ENCODE data around the gene FBXO41.

FBXO41 gene

DNA sequence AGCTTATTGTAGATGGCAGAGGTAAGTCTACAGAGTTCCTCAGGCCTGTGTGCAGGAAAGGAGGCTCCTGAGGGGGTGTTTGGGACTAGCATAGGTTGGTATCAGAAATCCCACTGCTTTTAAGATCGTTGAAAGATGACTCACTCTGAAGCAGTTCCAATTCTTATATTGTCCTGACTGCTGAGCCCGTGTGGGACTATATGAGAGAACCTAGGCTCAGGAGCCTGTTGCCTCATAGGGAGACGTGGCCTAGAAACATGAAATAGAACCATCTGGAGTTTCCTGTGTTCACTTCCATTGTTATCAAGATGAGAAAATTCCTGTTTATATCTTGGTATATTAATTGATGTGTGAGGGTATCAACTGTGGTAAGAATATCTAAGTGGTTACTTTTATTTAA is 44.5 kb downstream of the FBXO41 start:
- no peak for DNase-seq

DNA sequence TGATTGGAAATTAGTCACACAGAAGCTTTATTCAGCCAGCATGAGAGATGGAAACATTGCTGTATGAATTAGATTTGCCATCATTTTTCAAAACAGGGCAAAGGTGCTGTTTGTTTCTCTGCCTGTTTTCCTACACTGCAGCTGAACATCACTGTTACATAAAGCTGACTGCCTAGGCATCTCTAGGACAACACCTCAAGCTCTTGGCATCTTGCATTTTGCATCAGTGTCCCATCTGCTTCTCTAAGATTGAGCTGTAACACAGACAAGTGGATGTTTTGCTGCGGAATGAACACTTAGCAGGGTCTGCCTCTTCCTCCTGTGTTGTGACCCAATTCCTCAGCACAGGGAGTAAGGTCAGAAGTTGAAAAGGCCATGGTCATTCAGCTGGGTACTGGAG is 45.3 kb downstream of the FBXO41 start:
- DNase-seq: no peak

DNA sequence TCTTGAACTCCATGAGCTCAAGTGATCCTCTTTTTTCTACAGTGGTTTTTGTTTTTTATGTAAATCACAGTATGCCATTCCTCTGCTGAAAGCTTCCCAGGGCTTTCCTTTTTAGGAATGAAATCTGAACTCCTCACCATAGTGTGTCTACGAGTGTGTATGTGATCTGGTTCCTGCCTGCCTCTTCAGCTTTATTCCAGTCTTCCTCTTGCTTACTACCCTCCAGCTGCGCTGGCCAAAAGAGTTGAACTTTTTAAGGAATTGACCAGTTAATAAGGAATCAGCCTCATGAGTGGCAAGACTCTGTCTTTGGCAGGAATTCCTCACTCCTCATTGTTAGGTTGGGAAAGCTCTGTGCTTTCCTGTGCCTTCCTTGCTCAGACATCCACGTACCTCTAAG is 46.1 kb downstream of the FBXO41 start:
- no peak for DNase-seq

DNA sequence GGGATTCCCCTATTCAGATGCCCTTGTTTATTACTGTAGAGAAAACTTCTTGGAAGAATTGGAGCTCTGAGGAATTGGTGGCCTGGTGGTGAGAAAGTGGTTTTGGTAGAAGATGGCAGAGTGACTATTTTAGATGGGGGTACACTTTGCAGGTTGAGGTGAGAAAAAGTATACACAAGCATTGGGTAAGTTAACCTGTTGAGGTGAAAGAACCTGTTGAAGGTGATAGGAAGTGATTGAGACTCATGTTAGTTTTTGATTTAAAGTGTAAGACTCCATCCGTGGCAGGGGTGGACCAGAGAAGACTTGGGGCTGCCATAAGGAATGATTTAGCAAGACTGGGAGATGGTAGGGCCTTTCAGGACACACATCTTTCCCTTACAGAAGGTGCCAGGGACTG is 47.1 kb downstream of the FBXO41 start:
- no peak for DNase-seq

DNA sequence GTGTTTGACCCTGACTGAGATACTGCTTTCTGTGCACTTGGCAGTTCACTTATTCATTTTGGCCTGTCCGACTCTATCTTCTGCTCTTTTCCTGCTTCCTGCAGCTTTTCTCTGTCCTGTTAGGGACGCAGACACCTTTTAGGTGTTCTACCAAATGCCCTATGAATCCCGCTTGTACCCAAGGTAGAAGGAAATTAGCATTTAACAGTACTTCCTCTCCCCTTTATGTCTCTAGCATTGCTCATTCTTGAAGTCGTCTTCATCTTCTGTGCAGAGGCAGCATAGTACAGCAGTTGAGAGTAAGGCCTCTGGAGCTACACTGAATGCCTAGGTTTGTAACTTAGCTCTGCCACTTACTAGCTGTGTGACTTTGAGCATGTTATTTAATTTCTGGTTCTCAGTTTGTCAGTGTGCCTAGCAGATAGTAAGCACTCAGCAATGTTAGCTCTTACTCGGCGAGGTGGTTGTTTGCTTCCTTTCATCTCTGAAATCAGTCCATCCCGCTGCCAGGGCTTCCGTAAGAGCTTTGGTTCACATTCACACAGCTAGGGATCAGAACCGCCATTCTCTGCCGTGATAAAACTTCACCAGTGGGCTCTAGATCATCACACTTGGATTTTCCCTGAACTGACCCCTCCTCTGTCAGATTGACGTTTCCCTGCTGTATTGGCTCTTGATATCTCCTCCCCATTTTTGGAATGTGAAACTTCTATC is 48.8 kb downstream of the FBXO41 start:
- DNase-seq: no peak

DNA sequence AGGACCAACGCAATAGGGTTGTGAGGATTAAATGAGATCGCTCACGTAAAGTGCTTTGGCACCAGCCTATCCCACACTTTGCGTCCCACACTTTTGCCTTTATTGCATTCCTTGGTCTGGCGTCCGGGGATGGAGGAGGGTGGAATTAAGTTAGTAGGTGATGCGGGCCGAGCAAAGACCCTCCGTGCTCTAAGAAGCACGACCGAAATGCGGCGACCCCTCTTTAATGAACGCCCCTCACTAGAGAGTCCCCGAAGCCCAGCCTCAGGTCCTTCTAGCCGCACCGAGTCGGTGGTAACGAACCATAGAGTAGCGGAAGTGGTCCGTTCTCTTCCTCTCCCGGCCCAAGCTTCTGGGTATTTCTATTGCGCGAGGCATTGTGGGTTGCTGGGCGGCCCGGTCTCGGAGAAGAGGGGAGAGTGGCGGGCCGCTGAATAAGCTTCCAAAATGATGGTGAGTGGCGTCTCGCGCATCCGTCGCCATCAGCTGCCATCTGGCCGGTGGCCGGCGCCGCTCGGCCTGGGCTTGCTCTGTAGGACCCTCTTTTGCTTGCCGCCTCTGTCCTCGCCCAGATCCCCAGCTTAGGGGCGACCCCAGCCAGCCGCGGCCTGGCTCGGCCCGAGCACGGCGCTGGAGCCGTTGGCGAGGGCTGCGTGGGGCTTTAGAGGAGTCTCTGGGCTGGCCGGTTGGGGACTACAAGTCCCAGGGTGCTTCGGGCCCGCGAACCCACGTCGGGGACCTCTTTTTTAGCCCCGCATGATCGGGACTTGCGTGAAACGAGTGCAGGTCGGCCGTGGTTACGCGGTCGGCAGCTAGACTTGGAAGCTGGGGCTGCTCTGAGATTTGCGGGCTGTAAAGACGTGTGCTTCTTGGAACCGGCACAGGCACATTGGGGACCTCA is 50.1 kb downstream of the FBXO41 start, which contains the start of gene CCT7:
TSS of gene CCT7 (plus strand) at position 377 of the 901 bp plus-strand sequence. CDS start at position 448, 71 bp downstream.
- peak; percentile 93 for DNase-seq

DNA sequence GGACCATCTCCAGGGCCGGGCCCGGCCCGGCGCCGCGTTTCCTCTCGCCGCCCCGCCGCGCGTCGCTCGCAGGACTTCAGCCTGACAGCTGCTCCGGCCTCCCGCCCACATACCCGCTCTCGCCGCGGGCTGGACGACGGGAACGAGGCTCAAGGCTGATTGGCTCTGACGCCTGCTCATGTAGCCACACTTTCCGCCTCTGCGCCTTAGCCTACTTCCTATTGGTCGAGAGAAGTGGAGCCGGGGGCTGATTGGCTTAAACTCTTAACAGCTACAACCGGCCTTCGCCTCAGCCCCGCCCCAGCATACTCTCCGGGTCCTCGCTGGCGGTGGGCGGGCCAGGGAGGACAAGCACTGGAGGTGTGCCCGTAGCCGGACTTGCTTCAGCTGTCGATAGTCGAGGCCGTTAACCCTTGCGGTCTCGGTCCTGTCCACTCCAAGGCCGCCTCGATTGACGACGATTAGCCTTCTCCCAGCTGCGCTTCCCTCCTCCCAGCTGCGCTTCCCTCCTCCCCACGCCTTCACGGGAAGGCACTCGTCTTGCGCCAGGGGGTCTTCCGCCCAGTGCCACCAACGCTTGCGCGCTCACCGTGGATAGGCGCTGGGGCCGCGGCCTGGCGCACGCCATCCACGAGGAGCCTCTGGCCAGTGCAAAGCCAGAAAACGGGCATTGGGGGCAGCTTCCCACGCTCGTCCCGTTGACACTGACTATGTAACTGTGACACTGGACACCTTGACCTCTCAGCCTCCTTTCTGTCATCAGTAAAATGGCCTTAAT is 50.9 kb downstream of the FBXO41 start, which contains the start of gene PRADC1:
TSS of gene PRADC1 (minus strand) at position 86 of the 778 bp plus-strand sequence. CDS start at position 7, 79 bp downstream.
- DNase-seq: peak; percentile 99

DNA sequence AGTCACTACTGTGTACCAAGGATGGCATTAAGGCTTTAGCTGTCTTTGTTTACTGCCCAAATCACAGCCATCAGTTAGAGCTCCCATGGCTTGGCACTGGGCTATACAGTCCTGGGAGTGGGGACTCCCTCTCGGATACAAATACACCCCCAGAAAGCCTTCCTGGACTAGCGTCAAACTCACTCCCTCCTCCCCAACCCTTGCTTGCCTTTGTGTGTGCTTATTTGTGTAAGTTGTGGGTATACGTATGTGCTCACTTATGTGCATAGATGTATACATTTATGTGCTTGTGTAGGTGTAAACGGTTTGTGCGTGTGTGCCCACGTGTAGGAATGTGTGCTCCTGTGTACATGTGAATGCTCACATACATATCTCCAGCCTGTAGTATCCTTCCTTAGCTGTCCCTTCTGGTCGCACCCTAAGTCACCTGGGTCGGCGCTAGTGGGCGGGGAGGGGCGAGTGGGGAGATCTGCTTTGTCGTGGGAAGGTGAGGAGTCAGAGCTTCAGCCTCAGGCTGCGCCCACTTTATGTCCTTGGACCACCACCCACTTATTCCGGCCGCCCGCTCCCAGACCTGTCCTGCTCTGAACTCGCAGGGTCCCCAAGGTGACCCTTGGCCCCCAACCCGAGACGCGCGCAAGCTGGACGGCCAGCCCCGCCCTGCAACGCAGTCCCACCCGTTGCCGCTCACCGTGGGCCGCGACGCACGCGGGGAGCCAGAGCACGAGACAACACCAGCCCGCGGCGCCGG is 51.7 kb downstream of the FBXO41 start:
- peak; percentile 11 for DNase-seq

DNA sequence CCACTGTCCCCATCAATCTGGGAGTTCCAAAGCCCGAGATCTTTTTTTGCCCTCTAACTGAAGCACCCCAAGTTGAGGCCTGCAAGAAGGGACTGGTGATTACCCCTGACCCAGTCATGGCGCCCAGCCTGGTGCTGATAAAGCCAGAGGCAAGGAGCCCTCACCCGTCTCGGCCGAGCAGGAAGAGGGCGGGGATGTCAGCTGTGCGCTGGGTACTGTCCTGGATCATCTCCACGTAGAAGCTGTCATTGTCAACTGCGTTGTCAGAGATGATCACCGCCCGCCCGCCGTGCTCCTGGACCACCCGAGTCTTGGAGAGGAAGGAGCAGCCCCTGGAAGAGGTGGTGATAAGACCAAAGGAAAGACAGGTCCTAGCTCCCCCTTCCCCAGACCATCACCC is 55.6 kb downstream of the FBXO41 start:
- DNase-seq: no peak

DNA sequence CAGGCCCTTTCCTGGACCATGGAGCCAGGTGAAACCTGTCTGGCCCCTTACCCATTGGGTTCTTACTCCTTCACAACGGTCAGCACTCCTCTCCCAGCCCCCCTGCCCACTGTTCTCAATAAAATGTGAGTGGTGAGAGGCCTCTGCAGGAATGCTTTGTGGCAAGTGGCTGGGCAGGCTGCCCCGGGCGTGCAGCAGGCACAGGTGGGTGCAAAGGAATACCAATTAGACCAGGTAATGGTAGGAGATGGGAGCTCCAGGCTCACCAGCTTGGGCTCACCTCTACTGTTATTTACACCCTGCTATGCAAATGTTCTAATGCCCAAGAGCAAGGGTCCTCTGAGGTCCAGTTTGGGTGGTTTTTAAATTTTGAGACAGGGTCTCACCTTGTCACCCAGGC is 57.2 kb downstream of the FBXO41 start:
- DNase-seq: no peak

DNA sequence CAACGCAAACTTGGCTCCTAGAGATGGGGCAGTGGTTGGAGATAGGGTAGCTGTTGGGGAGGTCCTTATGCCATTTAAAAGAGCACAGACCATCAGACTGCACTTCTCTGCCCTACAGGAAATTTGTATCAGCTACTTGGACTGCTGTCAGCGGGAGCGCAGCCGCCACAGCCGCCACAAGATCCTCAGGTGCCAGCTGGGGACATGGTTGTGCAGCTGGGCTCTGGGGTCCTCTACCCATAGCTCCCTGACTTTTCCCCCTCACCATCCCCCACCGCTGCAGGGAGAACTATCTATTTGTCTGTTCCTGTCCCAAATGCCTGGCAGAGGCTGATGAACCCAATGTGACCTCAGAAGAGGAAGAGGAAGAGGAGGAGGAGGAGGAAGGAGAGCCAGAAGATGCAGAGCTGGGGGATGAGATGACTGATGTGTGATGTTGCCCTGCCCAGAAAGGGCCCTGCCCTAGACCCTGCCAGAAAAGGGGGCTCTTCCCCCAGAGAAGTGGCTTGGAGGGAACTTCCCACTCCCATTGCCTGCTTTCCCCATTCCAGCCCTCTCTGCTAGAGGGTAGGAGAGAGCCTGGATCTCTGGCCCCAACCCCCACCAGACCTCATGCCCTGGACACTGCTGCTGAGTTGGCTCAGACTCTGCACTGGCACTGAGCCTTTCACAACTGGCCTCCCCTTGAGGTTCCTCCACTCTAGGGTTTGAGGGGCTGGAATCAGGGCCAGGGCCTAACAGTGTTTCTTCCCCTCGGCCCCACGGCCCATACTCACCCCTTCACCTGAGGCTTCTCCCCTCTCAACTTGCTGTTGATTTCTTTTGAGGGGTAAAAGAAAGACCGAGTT is 58.5 kb downstream of the FBXO41 start:
- DNase-seq: no peak

DNA sequence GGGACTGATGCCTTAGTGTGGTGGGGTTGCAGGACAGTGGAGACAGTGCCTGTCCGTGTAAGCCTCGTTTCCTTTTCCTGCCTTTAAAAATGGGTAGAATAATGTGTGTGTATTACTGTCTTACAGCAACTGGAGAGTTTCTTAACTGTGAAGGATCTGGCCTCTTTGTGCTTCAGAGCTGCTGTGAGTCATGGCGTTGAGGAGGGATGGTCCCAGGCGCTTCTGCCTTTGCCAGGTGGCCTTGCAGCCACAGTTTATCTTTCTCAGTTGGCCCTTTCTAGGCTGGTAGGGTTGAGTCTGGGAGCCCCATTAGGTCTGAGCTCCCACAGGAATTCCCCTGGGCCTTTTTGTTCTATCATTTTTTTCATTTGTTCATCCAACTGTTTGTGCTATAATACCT is 60.5 kb downstream of the FBXO41 start:
- no peak for DNase-seq

DNA sequence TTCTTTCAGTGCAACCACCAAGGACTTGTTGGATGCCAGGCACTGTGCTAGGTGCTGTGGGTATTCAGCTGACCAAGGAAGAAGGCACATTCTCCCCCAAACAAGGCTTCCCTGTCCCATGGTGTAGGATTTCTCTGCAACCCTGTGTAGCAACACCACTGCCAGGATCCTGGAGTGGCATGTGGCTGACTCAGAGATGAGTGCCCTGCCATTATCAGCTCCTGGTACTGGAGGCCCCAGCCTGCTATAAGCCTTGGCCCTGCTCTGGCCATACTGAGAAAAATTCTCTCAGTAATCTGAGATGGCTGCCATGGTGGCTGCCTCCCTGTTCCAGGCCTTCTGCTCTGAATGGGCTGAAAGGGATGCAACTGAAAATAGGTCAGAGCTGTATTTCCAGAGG is 66.0 kb downstream of the FBXO41 start:
- no peak for DNase-seq

DNA sequence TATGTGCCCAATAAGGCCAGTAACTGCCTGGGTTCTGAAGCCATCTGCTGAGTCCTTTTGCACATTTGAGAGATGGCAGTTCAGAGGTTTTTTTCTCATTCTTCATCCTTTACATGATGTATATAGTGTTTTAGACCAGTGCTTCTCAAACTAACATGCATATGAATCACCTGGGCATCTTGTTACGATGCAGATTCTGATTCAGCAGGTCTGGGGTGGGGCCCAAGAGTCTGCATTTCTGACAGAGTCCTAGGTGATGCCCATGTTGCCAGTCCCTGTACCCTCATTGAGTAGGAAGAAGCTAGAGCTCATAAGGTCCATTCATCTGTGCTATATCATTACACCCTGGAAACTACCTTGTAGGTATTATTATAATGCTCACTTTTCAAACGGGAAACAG is 66.5 kb downstream of the FBXO41 start:
- no peak for DNase-seq

DNA sequence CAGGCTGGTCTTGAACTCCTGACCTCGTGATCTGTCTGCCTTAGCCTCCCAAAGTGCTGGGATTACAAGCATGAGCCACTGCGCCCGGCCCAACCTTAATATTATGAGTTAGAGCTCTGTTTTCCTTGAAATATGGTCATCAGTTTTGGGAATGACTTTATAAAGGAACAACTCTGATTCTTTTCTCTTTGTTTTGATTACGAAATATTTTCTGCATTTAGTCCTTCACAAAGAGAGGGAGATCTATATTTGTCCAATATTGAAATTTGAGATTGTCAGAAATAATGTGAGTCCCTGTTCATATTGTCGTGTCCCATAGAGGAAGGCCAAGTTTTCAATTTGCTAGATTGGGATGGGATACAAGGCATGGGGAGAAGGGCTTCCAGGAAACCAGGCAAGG is 67.1 kb downstream of the FBXO41 start:
- DNase-seq: no peak

DNA sequence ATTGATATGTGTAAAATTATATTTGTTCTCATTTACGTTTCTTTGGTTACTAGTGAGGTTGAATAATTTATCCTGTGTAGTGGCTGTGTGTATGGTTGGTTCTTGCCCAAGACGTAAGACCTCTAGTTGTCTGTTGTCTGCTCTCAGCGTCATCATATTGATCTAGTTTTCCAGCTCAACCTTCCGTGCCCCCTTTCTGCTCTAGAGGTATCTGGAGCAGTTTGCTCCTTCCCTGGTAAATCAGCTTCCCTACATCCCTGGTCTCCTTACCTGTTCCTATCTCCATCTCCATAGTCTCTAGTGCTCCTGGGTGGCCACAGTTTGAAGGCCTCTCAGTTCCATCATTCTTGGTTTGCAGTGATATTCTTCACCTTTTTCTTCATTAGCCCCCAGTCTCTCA is 69.0 kb downstream of the FBXO41 start:
- DNase-seq: no peak

DNA sequence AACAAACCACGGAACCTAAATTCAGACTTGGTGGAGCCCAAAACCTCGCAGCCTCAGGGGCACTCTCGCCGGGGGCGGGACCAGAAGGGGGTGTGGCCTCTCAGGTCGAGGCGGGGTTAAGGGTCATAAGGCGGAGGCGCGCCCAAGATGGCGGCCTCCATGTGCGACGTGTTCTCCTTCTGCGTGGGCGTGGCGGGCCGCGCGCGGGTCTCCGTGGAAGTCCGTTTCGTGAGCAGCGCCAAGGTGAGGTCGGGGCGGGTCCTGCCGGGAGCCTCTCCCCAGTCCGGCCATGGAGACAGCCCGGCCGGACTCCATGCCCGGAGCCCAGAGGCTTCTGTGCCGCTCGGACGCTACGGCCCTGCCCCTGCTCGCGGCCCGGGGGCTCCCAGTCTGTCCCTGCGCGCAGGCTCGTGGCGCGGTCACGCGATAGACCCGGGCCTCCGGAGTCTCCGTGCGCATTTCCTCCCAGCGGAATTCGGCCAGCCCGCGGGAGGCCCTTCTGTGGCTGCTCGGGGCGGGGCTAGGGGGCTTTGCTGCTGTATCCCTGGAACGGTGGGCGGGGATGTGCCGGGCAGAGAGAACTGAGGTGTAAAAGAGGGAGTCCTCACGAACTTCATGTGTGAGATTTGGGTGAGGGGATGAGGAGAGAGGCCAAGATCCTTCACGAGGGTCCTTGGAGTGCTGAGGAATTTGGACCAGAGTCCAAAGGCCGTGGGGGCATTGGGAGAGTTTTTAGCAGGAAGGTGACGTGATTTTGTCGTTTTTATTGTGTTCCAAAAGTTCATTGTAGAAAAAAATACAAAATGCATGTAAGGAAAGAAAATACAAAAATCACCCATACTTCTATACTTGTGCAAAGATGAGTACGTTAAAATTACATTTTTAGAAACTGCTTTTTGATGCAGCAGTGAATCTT is 69.9 kb downstream of the FBXO41 start, which contains the start of gene SMYD5:
TSS of gene SMYD5 (plus strand) at position 126 of the 916 bp plus-strand sequence. CDS start at position 148, 22 bp downstream.
- DNase-seq: peak; percentile 91

DNA sequence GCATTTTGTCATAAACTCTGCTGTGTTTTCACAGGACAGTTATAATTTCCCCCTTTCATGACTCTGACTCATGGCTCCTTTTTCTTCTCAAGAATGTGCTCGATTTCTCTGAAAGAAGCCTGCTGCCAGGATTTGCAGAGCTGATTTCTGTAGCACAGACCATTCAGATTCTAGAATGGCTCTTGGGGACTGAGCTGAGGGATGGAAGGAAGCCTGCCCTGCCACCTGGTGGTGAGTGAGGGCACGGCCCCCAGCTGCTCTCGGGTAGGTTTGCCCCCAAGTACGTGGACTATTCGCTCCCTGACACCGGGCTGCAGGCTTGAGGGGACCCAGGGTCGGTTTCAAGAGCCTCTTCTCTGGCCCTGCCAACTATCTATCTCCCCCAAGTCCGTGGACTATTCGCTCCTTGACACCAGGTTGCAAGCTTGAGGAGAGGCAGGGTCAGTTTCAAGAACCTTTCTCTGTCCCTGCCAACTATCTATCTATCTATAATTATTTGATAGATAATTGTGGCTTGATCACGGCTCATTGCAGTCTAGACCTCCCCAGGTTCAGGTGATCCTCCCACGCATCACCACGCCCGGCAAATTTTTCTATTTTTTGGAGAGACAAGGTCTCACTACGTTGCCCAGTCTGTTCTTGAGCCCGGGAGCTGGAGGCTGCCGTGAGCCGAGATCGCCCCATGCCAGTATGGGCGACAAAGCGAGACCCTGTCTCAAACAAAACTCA is 71.7 kb downstream of the FBXO41 start:
- peak; percentile 67 for DNase-seq

DNA sequence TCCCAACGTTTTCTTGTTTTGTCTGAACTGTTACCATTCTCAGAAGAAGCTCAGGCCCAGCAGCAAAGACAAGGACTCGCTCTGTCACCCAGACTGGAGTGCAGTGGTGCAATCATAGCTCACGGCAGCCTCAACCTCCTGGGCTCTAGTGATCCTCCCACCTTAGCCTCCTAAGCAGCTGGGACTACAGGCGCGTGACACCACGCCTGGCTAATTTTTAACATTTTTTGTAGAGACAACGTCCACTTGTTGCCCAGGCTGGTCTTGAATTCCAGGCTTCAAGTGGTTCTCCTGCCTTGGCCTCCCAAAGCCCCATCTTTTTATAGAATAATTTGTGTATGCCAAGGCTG is 72.2 kb downstream of the FBXO41 start:
- no peak for DNase-seq

DNA sequence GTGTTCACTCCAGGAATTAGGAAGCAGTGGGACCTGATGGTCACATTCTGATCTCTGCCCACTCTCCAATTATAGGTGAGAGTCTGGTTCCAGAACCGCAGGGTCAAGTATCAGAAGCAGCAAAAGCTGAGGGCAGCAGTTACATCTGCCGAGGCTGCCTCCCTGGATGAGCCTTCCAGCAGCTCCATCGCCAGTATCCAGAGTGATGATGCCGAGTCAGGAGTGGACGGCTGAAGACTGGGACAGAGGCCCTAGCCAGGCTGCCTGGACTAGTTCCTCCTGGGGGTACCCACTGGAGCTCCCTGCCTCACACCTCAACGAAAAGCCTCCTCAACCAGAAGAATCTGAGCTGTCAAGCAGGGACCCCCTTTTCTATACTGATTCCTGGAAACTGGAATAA is 73.6 kb downstream of the FBXO41 start:
- DNase-seq: no peak

Data from suppressor macrophage treated with lipopolysaccharide for 4 hours (primary cell).